ENCODE results near the gene NADK2. TPM values are rescaled to one million over a fixed set of nuclear protein-coding genes. Genes with fewer than 3 reads are reported as not detected.
A peak's percentile ranks its signal among the peaks of the same experiment; 100 is the strongest.

Gene NADK2
- total and polyA plus RNA-seq, 9 of the 15 experiments (the other 6 are each of a cell fraction or from before 2014, with no cell fraction given): 10.6 to 41.0 (median 24.0) TPM

GRCh38 chr5:36170832-36171424, 70.8 kb downstream of the NADK2 start:
- H3K27ac ChIP-seq (ENCODE audit: extremely low read depth, low read depth, low read length): no peak overlapping the region
- FAIRE-seq: no peak
- H4K20me1 ChIP-seq (replicated peaks; ENCODE audit: control insufficient read depth, insufficient read depth, low read length): no peaks in the 10 kb centered on the region
- H3K9ac ChIP-seq (ENCODE audit: insufficient read depth in 1 of 2, low read depth in 2 of 2, low read length in 2 of 2): no peak overlapping the region
- in situ Hi-C loops (cut with MboI): no loop called here
- no peaks in the 10 kb centered on the region for H3K9me1 ChIP-seq (ENCODE audit: control insufficient read depth, insufficient read depth, low read length)
- H3K4me3 ChIP-seq: no peak overlapping the region
- H2AFZ ChIP-seq (ENCODE audit: low read depth, low read length): no peak overlapping the region
- WGBS (ENCODE audit: insufficient coverage, low coverage, missing lambda C conversion rate): 78% methylated on average over 5 of the region's 5 CpGs
- H3K79me2 ChIP-seq (ENCODE audit: control insufficient read depth, insufficient read depth, low read length): no peaks in the 10 kb centered on the region
- H3K27me3 ChIP-seq (ENCODE audit: control insufficient read depth in 2 of 2, insufficient read depth in 2 of 2, low read length in 2 of 2): no peaks in the 10 kb centered on the region
- no peak for ATAC-seq
- ChIA-PET CTCF (ENCODE audit: low intra/inter-chr PET ratio) (no interaction called here), POLR2A (no interaction called here)
- no peaks in the 10 kb centered on the region for H3K4me1 ChIP-seq (replicated peaks in 1 of 2; ENCODE audit: control insufficient read depth in 2 of 2, insufficient read depth in 2 of 2, low read length in 2 of 2)
- intact Hi-C loops (cut with micrococcal nuclease): loop anchor here (10.0 kb wide), 2 partner anchors 206 to 224 kb away; no protein-coding TSS in a partner anchor
- no peak overlapping the region for H3K4me2 ChIP-seq (ENCODE audit: insufficient read depth, low read length)
- H3K9me3 ChIP-seq (replicated peaks; ENCODE audit: control insufficient read depth, insufficient read depth, low read depth, low read length): no peaks in the 10 kb centered on the region
- no peak for DNase-seq (ENCODE audit: extremely low read depth in 1 of 4, low spot score in 3 of 4)
- peaks cover 97% of the 10 kb centered on the region for H3K36me3 ChIP-seq (ENCODE audit: control insufficient read depth, insufficient read depth, low read length)
- BruUV-seq (replicated peaks): no TSS peak
- TF ChIP-seq BACH1 (tag; IDR thresholded peaks at IDR 0.05) (no peak), OTX1 (CRISPR knock-in tag; IDR thresholded peaks at IDR 0.05) (no peak), HDAC6 (IDR thresholded peaks at IDR 0.05; ENCODE audit: low read depth, low read length) (no peak), MAFF (IDR thresholded peaks at IDR 0.05; ENCODE audit: low read length) (peak; percentile 19; the same call in 1 of the 2 replicates), BMI1 (IDR thresholded peaks at IDR 0.05; ENCODE audit: low read length) (no peak), ATF1 (CRISPR knock-in tag; IDR thresholded peaks at IDR 0.05) (no peak), ATF1 (tag; IDR thresholded peaks at IDR 0.05) (no peak), MNT (conservative IDR thresholded peaks at IDR 0.05) (no peak), U2AF1 (optimal IDR thresholded peaks at IDR 0.05; ENCODE audit: low read depth, low read length) (no peak), CCNT2 (IDR thresholded peaks at IDR 0.05; ENCODE audit: borderline replicate concordance, extremely low read depth, insufficient read length, low read depth, low read length) (no peak), RFX1 (IDR thresholded peaks at IDR 0.05) (no peak), C11orf30 (IDR thresholded peaks at IDR 0.05; ENCODE audit: low read depth) (peak; percentile 51), SAP30 (IDR thresholded peaks at IDR 0.05; ENCODE audit: borderline replicate concordance, insufficient read depth, low read depth, low read length, poor library complexity, severe bottlenecking) (no peak), ZFX (CRISPR knock-in tag; IDR thresholded peaks at IDR 0.05) (no peak), MAFG (tag; conservative IDR thresholded peaks at IDR 0.05) (0 out of 2 replicates have a peak, but pooled peaks have one; percentile 29), MAX (CRISPR knock-in tag; IDR thresholded peaks at IDR 0.05) (no peak), SRSF7 (optimal IDR thresholded peaks at IDR 0.05; ENCODE audit: low read depth, low read length) (no peak), FOXK1 (CRISPR knock-in tag; IDR thresholded peaks at IDR 0.05; ENCODE audit: borderline replicate concordance) (no peak), ZNF316 (IDR thresholded peaks at IDR 0.05) (peak; percentile 66), CEBPB (tag; IDR thresholded peaks at IDR 0.05) (no peak), ZNF165 (CRISPR knock-in tag; IDR thresholded peaks at IDR 0.05; ENCODE audit: borderline replicate concordance) (no peak), MAFK (IDR thresholded peaks at IDR 0.05; ENCODE audit: low read length) (0 out of 2 replicates have a peak, but pooled peaks have one; percentile 8), POLR2AphosphoS2 (IDR thresholded peaks at IDR 0.05; ENCODE audit: low read length) (no peak), ZC3H11A (IDR thresholded peaks at IDR 0.05; ENCODE audit: low read depth, low read length) (no peak), ZNF75A (CRISPR knock-in tag; IDR thresholded peaks at IDR 0.05) (no peak), PRMT5 (CRISPR knock-in tag; IDR thresholded peaks at IDR 0.05) (no peak)

Measured in K562 (cell line).